Islet precursor cell (in vitro differentiated cells): Measurements from ENCODE around the gene PILRA.
"Not testable (repeated sequence)": the region's sequence is repeated elsewhere in the genome, so short reads cannot be mapped to it uniquely, and the experiment has no call there.

Experiments
- DNase-seq: peaks from one replicate; pipeline ENCODE4 v3.0.0-alpha.2; 2018

Gene PILRA

GRCh38 chr7:100381531-100382233 lies 8.4 kb downstream of the PILRA start:
- not testable (repeated sequence) for DNase-seq

- DNase-seq, result not testable (repeated sequence)
These were observed 9.1 kb downstream of the PILRA start for GRCh38 chr7:100382234-100382853.

GRCh38 chr7:100384628-100385294 lies 11.5 kb downstream of the PILRA start:
- no peak for DNase-seq

GRCh38 chr7:100386940-100387339 lies 13.7 kb downstream of the PILRA start:
- DNase-seq, result no peak

- DNase-seq, result no peak
These were observed 14.4 kb downstream of the PILRA start for GRCh38 chr7:100387695-100388094.

GRCh38 chr7:100389437-100390088 lies 16.3 kb downstream of the PILRA start:
- peak; percentile 52 for DNase-seq

GRCh38 chr7:100390286-100391009 lies 17.2 kb downstream of the PILRA start:
- no peak for DNase-seq

GRCh38 chr7:100393233-100393905 lies 20.1 kb downstream of the PILRA start:
- no peak for DNase-seq

- DNase-seq, result no peak
These were observed 20.8 kb downstream of the PILRA start for GRCh38 chr7:100394077-100394476.

GRCh38 chr7:100396421-100396982 lies 23.2 kb downstream of the PILRA start:
- DNase-seq, result no peak

- no peak for DNase-seq
These were observed 24.2 kb downstream of the PILRA start for GRCh38 chr7:100397315-100398081.

- no peak for DNase-seq
These were observed 25.0 kb downstream of the PILRA start for GRCh38 chr7:100398239-100398638.

- DNase-seq, result no peak
These were observed 26.8 kb downstream of the PILRA start for GRCh38 chr7:100400041-100400440.

GRCh38 chr7:100400656-100401055 lies 27.4 kb downstream of the PILRA start:
- peak; percentile 85 for DNase-seq

- no peak for DNase-seq
These were observed 28.5 kb downstream of the PILRA start for GRCh38 chr7:100401811-100402210.

GRCh38 chr7:100402241-100402640 lies 29.0 kb downstream of the PILRA start:
- DNase-seq, result no peak

- DNase-seq, result no peak
These were observed 33.5 kb downstream of the PILRA start for GRCh38 chr7:100406767-100407166.

GRCh38 chr7:100407285-100408180 lies 34.2 kb downstream of the PILRA start:
- peak; percentile 73 for DNase-seq

GRCh38 chr7:100411101-100411500 lies 37.8 kb downstream of the PILRA start:
- no peak for DNase-seq

GRCh38 chr7:100413346-100413745 lies 40.1 kb downstream of the PILRA start:
- DNase-seq, result no peak
